ENCODE data around the gene CAMTA1. TPM values are rescaled to one million over a fixed set of nuclear protein-coding genes. Genes with fewer than 3 reads are reported as not detected.

Gene CAMTA1
- total RNA-seq, 1 donor from 2014 or later, result 166 TPM

DNA sequence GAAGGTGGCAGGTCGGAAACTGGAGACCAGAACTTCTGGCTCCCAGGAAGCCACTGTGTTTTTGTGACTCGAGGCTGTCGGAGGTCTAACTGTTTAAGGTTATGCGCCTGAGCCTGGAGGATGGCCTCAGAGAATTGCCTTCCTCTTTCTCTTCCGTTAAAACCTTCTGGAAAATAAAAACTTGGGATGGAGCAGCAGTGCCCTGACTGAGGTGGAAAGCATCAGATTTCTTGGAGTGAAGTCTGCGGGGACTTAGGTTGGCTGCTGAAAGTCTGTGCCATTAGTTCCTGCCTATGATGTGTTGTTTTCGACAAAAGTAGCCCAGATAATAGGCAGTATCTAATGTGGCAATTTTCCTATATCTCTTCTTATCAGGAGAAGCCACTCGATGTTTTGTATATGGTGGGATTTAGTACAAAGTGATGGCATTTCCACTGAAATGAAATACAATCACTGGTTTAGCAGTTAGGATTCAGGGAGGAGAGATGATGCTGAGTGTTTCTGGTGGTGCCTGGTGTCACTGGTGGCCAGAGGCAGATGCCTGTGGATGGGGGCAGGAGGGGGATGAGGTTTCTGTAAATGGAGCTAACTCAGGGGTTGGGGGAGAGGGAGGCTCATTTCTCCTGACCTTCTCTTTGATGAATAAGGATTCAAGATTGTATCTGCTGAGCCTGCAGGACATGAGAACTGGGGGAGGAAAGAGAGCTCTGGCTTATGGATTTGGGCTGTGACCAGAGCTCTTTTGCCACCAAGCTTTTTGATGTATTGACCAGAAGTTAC lies 150.8 kb downstream of the CAMTA1 start:
- intact Hi-C loops (cut with micrococcal nuclease), result no loop called here
- no peak for DNase-seq
- ATAC-seq, result no peak

DNA sequence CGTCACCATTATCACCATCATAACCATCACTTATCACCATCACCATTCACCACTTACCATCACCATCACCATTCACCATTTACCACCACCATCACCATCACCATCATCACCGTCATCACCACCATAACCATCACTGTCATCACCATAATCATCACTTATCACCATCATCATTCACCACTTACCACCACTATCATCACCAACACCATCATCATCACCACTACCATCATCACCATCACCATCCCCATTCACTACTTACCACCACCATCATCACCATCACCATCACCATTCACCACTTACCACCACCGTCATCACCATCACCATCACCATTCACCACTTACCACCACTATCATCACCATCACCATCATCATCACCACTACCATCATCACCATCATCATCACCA lies 151.8 kb downstream of the CAMTA1 start:
- DNase-seq (no peak), ATAC-seq (no peak)
- intact Hi-C loops (cut with micrococcal nuclease), result no loop called here

DNA sequence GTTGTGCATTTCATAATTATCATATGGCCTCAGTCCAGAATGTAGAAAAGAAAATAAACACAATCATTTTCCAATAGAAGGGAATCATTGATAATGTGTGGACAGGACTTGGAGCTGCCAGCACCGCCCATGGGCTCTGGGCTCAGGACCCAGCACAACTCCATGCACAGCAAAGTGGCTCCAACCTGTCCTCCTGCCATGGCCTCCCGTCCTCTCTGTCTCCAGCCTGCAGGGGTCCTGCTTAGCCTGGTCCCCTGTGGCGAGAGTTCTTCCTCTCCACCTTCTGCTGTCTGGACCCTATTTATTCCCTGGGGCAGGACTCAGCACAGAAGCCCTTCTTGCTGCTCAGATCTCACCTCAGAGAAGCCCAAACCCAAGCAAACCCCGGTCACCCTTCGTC lies 154.1 kb downstream of the CAMTA1 start:
- ATAC-seq (no peak), DNase-seq (no peak)
- intact Hi-C loops (cut with micrococcal nuclease), result no loop called here

DNA sequence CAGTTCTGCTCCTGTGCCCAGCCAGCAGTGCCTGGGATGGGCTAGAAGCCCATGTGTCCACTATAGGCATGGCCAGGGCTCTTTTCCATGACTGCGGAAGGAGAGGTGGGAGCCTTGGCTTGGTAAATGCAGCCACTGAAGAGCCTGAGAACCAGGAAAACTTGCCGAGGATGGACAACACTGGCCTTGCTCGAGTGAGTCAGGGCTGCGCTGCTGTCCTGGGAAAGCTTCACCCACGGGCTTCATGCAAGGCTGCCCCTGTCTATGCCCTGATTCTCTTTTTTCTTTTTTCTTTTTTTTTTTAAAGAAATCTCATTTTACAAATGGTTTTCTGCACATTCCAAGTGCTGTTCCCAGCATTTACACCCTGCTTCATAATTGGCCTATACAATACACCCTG lies 156.5 kb downstream of the CAMTA1 start:
- DNase-seq, result no peak
- intact Hi-C loops (cut with micrococcal nuclease), result no loop called here
- no peak for ATAC-seq

DNA sequence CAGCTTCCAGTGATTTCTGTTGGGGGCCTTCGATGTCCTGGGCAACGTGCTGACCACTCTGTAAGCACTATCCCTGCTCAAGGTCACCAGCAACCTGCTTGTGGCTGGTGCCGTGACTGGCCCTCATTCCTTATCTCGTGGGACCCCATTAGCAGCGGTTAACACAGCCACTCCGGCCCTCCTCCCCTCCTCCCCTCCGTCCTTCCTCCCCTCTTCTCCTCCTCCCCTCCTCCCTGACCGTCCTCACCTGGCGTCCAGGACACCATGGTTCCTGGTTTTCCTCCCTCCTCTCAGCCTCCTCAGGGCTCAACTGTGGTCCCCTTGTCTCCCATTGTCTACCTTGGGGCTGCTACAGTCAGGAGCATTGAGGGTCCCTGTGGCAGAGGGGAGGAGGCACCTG lies 157.7 kb downstream of the CAMTA1 start:
- DNase-seq, result no peak
- ATAC-seq, result no peak
- intact Hi-C loops (cut with micrococcal nuclease), result no loop called here

DNA sequence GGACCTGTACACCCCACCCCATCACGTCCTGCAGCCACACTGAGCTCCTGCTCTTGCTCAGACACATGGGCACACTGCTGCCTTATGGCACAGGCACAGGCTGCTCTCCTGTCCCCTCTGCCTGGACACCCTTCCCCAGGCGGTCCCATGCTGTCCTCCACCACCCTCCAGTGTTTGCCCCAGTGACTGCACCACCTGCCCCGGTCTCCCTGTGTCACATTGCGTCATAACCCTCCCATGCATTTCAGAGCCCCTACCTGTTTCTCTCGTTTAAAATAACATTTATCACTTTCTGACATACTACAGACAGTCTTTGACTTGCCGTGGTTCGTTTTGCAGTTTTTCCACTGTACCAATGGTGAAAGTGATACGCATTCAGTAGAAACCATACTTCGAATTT lies 159.2 kb downstream of the CAMTA1 start:
- DNase-seq (no peak), ATAC-seq (no peak)
- intact Hi-C loops (cut with micrococcal nuclease), result no loop called here

DNA sequence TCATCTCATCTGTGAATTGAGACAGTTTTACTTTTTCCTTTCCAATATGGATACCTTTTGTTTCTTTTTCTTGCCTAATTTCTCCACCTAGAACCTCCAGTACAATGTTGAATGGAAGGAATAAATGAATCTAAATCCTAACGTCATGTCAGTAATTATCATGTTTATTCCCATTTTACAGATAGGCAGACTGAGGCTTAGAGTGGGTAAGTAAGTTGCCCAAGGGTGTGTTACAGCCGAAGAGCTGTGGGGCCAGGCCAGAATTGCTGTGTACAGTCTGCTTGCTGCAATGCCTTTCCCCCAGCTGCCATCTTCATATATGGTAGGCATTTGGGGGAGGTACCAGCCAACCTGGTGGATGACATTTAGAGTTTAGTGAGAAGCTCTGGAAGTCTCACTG lies 162.7 kb downstream of the CAMTA1 start:
- DNase-seq, result no peak
- intact Hi-C loops (cut with micrococcal nuclease), result loop anchor here (2.0 kb wide), 1 partner anchor 39 kb away; no protein-coding TSS in a partner anchor
- ATAC-seq, result no peak

DNA sequence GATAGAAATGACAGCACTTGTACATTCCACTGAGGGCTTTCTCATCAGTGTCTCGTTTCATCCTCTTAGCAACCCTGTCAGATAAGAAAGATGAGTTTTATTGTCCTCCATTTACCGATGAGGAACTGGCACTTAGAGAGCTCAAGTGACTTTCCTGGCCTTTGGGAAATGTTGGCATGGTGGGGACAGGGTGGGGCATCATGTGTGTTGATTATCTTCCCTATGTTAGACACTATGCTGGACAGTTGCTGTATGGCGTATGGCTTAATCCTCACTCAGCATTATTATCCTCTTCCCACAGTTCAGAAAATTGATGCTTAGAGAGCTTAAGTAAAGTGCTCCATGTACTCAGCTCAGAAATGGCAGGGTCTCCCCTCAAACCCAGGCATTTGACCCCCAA lies 163.2 kb downstream of the CAMTA1 start:
- DNase-seq (no peak), ATAC-seq (no peak)
- intact Hi-C loops (cut with micrococcal nuclease), result no loop called here

DNA sequence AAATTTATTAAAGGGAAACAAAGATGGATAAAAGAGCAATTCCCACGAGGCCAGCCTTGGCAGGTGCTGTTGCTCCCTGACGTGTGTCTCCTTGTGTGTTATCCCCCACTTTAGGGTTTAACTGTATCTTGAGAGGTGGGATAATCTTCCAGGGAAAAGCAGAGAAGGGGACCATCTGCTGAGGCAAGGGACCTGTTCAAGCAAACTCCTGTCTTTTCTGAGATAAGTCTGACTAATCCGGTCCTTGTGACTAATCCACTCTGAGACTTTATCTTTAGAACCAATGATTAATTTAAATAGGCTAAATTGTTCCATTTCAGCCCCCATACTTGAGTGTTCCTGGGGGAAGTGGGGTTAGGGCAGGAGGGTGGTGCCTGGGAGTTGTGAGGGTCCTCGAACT lies 163.6 kb downstream of the CAMTA1 start:
- DNase-seq (no peak), ATAC-seq (no peak)
- intact Hi-C loops (cut with micrococcal nuclease), result no loop called here

DNA sequence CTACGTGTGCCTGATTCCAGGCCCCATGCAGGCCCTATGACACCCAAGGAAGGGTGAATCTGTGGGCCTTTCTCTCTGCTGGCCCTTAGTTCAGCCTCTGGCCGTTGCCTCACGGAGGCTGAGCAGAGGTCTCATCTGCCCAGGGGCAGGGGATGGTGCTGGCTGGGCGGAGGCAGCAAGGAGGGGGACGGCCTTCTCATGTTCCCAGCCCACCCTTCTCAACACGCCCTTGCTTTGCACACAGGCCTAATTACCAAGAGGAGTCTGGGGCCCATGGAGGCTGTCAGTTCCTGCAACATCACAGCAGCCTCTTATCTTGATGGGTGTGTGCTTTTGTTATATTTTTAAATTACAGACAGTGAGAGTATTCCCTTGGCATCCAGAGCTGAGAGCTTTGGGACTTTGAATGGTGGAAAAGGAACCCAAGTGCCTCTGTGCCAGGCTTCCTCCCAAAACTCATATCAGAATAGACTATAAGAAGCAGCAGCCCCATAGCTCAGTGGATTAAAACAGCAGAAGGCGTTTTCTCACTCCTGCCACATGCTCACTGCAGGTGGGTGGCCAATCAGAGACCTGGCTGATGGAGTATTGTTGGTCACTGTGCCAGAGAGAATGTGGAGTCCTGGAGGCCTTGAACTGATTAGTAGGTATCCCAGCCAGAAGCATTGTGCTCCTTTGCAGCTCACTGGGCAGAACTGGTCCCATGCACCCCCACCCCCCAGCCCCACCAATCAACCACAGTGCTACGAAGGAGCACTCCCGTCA lies 164.9 kb downstream of the CAMTA1 start:
- intact Hi-C loops (cut with micrococcal nuclease), result no loop called here
- DNase-seq, result no peak
- no peak for ATAC-seq

DNA sequence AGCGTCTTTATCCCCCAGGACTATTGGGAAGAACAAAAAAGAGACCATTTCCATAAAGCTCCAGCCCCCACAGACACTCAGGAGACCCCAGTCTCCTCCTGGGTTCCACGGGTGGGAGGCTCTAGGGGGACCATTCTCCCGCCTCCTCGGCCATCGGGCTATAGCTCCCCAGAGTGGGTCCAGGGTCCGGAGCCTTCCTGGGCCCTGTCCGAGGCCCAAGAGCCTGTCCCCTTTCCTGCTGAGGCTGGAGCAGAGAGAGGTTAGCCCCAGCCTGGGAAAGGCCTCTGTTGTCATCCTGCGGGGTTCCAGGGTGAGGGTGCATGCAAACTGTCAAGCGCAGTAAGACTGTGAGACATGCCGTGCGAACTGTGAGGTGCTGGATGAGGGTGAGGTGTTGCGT lies 166.3 kb downstream of the CAMTA1 start:
- intact Hi-C loops (cut with micrococcal nuclease), result no loop called here
- ATAC-seq, result no peak
- no peak for DNase-seq

DNA sequence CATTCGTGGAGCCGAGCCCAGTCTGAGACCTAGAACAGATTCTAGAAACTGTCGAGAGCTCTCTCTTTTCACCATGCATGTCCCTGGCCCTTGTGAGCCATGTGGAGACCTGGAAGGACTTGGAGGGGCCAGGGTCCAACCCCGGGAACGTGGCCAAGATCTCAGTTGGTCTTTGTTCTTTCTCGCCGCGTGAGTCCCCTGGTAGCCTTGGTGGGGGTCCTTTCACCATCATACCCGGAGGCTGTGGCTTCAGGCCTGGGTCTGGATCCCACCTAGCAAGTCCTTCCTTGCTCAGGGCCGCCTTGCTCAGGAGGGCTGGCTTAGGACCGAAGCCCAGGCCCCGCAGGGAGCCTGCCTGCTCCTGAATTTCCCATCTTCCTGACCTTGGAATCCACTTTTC lies 168.0 kb downstream of the CAMTA1 start:
- DNase-seq (no peak), ATAC-seq (no peak)
- intact Hi-C loops (cut with micrococcal nuclease), result no loop called here

DNA sequence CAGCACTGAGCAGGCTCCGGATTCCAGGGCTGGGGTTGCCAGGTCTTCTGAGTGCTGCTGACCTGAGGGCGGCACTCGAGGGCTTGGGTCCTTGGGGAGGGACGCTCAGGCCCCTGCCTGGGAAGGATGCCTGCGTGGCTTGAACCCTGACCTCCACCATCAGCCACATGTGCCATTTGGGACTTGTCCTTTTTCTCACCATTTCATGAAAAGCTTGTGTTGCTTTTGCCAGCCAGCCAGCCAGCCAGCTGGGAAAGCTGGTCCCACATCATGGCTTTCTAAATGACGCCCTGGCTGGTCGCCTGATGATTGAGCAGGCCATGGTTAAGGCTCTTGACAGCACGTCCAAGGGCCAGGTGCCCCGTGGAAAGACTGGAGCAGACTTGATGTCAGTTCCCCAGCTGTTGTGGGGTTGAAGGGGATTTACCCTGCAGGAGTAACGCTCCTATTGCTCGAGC lies 168.7 kb downstream of the CAMTA1 start:
- intact Hi-C loops (cut with micrococcal nuclease), result no loop called here
- DNase-seq (no peak), ATAC-seq (no peak)

DNA sequence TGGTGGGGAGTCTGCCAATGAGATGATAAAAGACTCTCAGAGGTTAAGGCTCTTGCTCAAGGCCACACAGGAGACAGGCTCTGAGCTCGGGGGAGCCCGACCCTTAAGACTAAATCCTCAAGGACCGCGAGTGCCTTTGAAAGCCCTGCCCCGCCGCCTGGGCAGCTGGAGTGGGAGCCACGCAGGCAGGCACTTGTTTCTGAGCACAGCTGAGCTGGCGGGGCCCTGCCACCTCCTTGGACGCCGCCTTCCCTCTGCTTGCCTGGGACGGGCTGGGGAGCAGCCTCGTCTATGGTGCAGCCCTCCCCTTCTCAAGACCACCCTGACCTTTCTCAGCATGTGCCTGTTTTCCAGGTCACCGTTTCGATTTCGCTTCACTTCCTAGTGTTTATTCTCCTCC lies 169.3 kb downstream of the CAMTA1 start:
- DNase-seq (no peak), ATAC-seq (no peak)
- intact Hi-C loops (cut with micrococcal nuclease), result no loop called here

DNA sequence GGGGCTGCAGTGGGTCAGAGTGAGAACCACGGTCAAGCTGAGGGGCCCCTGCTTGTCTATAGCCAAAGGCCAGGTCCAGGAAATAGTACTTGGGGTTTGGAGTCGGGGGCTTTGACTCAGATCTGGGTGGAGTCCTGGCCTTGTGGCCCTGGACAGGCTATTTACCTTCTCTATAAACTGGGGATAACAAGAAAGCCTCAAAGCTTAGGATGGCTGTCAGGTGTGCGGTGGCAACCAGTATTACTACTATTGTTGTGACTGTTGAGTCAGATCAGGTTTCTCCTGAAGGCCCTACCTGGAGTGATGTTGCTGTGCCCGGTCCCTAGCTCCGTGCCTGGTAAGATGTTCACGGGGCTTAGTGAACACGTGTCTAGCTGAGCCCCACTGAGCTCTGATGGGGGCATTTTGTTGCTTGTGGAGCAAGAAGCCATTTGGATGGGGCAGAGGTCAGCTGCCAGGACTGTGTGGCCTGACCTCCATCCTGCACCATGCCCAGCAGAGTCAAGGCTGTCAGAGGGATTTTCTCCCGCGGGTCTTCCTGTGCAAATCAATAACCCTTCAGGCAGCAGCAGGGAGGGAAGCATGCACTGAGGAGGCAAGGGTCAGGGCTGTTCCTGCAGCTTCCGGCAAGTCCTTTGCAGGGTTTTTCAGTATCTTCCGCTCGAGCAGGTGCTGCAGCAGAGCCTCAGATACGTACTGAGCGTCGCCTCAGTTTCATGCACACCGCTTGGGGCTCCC lies 170.3 kb downstream of the CAMTA1 start:
- no peak for ATAC-seq
- intact Hi-C loops (cut with micrococcal nuclease), result no loop called here
- DNase-seq, result no peak

DNA sequence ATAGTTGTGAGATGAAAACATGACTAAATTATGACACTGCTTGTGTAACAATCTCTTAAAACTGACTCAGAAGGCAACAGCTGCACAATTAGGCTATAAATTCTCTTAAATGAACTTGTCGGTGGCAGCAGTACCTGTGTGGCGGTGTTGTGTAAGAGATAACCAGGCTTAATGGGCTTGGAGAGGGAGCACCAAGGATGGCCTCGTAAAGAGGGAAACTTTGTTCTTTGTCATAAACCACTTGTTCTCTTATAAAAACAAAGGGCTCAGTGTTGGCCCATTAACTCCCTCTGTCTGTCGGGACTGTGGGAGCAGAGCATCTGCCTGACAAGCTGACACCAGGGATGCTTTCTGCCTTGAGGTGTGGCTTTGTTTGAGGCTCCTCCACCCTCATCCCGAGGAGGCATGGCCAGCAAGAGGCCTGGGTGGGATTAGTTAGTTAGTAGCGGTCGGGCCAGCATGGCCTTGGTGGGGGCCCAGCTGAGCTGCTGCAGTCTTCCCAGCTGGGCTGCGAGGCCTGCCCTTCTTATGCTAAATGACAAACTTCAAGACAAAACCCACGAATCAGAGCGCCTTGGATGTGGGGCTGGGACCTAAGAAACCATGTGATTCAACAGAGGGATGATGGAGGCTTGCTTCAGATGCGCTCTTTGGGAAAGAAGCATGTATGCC lies 171.4 kb downstream of the CAMTA1 start:
- DNase-seq (no peak), ATAC-seq (no peak)
- intact Hi-C loops (cut with micrococcal nuclease), result no loop called here

DNA sequence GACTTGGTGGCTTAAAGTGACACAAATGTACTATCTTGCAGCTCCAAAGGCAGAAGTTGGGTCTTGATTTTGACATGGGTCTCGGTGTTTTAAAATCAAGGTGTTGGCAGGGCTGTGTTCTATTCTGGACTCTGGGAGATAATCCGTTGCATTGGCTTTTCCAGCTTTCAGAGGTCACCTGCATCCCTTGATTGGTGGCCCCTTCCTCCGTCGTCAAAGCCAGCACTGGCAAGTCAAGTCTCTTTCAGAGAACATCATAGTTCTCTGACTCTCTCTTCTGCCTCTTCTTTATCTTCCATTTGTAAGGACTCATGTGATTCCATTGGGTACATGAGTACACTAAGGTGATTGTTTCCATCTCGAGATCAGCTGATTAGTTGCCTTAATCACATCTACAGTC lies 172.1 kb downstream of the CAMTA1 start:
- intact Hi-C loops (cut with micrococcal nuclease), result no loop called here
- DNase-seq (no peak), ATAC-seq (no peak)

DNA sequence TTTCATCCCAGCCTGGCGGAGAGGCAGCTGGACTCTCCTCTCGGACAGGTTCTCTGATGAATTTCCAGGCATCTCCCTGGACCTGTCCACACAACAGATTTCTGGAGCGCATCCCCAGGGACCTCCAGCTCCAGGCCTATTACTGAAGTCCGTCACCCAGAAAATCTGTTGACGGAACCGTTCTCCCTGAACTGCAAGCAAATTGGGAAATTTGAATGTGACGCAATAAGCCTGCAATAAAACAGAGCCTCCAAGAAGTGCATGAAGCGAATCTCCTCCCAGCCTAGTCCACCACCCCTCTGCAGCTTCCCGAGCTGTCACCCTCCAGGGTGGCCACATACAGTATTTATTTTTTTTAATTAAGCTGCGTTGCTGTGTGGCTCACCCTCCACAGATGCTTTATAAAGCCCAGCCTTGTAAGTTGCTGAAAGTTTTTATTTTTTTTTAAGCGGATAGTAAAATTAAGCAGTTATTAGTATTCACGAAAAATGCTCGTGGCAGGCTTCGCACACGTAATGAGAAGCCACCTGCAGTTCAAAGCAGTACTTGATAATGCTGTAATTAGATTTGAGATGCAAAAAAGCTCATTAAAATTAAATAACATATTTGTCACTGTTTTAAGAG lies 173.3 kb downstream of the CAMTA1 start:
- DNase-seq, result no peak
- no peak for ATAC-seq
- intact Hi-C loops (cut with micrococcal nuclease), result no loop called here

DNA sequence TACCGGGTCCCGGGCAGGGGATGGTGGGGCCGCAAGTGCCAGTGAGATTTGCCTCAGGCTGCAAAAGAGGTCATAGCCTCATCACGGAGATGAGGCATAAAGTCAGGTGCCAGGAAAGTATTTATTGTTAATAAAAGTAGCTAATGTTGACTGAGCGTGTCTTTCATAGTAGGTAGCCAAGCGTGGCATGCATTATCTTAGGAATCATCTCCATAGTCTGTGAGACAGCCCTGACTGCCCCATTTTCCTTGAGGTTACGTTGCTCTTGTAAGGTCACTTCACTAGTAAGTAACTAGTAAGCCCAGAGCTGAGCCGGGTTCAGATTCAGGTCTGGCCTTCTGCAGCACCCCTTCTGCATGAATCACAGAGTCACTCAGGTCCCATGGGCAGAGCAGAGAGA lies 174.2 kb downstream of the CAMTA1 start:
- ATAC-seq, result no peak
- no peak for DNase-seq
- intact Hi-C loops (cut with micrococcal nuclease), result no loop called here
